ENCODE measurements around the gene HARS1.
"Not testable (repeated sequence)": the region's sequence is repeated elsewhere in the genome, so short reads cannot be mapped to it uniquely, and the experiment has no call there.

The HARS1 gene

DNA sequence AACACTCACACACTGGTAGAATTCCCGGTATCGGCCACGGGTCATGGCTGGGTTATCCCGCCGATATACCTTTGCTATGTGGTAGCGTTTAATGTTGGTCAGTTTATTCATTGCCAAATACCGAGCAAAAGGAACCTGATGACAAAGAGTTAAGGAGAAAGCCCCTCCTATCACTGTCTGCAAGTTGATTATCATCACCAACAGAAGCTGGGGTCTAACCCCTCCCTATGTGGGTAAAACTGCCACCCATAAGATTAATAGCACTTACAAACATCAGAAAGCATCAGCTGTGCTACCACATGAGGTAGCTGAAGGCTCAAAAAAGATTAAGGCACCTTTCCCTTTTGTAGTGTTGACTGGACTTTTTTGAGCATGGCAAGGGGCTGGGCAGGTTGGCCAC lies 12.2 kb downstream of the HARS1 start:
- DNase-seq (ENCODE audit: low read depth in 2 of 3, low spot score in 2 of 3), result no peak

DNA sequence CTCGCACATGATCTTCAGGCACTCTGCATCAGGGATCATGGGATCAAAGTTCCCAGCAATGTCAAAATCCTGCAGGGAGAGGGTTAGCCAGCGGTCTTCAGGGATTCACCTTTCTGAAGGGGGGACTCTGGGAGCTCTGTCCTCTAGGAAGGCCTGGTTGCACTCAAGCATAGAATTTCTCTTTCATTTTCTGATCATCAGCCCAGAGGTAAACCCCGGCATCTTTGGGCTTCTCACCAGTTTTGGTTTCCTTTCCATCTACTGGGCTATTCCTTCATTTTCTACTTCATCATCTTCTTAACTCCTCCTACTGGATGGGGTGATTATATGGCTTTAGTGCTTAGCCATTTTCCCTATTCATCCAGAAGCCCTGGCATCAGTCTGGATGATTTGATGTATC lies 13.2 kb downstream of the HARS1 start:
- no peak for DNase-seq (ENCODE audit: low read depth in 2 of 3, low spot score in 2 of 3)

DNA sequence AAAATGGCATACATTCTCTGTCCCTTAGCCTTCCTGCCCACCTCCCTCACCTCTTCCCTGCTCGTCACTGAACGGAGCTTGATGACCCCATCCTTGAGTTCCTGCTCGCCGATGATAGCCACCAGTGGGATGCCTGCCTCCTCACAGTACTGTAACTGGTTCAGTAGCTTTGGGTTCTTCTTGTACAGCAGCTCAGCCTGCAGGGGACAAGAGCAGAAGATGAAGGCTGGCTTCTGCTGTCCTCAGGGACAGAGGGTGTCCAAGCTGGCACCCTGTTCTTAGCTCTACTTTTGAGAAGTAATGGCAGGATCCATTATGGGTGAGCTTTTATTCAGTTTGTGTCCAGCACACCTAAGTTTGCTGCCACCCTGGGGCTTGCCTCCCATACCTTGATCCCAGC lies 16.5 kb downstream of the HARS1 start:
- DNase-seq (ENCODE audit: low read depth in 2 of 3, low spot score in 2 of 3), result no peak

DNA sequence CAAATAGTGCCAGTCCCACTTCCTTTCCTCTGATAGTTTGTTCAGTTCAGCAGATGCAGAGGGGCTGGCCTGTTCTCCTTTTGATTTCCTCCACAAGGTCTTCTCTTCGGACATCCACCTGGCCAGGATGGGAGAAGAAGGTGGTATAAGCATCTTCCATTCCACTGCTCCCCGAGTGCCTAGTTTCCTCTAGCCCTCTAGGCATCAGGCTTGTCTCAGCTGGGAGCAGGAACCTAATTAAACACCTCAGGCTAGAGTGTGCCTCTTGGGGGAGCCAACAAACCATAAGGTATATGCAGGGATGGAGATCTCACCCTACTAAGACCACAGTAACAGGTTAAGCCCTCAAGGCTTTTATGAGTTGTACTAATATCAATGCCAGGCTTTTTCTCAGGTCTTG lies 17.0 kb downstream of the HARS1 start:
- DNase-seq (ENCODE audit: low read depth in 2 of 3, low spot score in 2 of 3), result no peak

DNA sequence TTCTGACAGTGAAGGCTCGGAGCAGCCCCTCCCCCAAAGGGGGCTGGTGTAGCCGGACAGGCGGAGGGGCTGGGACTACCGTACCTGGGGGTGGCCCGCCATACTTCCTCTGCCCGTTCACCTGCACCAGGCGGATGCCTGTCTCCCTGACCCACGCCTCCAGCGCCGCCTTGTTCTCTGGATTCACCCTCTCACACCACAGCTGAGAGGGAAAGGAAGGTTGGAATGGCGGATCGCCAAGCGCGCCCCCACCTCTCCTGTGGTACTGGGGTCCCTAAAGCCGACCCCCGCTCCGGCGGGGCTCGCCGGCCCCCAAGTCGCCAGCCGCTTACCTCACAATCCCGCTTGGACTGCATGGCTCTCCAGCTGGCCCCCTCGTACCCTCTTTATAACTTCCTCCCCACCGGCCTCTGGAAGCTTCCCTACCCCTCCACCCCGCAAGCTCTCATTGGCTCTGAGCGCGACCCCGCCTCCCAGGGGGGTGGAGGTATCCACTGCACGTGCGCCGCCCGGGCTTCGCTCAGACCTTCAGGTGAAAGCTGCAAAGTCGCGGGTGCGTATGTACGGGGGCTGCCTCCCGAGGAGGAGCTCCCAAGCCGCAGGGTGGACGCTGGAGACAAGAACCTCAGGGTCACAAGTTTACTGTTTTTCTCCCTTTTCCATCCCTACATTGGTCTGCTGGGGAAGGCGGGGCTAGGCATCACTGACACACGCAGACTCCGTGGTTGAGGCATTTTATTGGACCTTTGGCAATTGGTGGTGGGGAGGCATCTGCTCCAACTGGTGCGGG lies 17.8 kb downstream of the HARS1 start, which contains the start of gene DND1:
Gene DND1 (minus strand): TSS at position 390 of the 790 bp plus-strand sequence. CDS start 34 bp downstream, at position 356.
- DNase-seq (ENCODE audit: low read depth in 2 of 3, low spot score in 2 of 3), result no peak

DNA sequence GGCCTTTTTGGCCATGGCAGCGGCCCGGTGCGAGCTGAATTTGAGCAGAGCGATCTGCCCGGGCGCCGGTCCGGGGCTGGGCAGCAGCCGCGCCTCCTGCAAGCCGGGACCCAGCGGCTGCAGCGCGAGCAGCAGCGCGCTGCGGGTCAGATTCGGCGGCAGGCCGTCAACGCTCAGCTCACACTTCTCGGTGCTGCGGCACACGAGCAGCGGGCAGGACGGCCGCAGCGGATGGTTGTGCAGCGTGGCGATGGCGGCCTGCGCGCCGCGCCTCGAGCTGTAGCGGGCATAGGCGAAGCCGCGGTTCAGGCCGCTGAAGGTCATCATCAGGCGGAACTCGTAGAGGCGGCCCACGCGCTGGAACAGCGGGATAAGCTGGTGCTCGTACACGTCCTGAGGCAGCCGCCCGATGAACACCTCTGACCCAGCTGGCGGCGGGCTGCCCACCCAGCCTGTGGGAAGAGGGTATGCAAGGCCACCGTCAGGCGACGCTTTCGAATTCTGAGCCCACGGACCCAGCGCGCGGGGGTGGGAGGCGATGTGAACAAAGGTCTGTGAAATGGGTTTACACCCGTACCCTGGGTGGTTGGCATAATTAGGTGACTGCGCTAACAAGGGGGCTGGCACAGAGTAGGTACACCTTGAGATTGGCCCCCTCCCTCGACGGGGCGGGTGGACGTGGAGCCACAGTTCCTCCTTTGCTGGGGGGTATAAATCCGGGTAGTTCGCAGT lies 18.5 kb downstream of the HARS1 start:
- no peak for DNase-seq (ENCODE audit: low read depth in 2 of 3, low spot score in 2 of 3)

DNA sequence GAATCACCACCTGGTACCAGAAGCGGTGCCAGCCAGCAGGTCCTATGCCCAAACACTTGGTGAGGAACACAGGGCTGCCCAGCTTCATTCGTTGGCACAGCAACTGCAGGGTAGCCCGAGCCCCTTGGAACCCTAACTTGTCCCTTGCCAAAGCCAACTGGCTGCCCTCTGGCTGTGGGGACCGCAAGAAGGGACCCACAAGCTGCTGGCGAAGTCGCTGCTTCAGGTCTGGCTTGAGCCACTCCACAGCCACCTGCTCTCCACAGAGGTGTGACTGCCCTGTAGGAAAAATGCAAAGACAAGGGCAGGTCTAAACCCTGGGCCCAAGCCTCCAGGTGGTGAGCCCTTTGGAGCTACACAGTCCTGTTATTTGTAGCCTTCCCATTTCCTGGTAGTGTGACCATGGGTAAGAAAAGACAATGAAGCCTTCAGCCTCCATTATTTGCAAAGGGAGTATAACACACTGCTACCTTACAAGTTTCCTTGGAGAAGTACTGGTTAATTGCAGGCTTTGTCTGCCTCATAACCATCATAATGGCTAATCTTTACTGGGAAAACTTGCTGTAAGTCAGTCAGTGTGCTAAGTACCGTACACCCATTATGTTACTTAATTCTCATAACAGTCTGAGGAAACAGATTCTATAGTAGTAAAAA lies 19.6 kb downstream of the HARS1 start:
- DNase-seq (ENCODE audit: low read depth in 2 of 3, low spot score in 2 of 3), result no peak

DNA sequence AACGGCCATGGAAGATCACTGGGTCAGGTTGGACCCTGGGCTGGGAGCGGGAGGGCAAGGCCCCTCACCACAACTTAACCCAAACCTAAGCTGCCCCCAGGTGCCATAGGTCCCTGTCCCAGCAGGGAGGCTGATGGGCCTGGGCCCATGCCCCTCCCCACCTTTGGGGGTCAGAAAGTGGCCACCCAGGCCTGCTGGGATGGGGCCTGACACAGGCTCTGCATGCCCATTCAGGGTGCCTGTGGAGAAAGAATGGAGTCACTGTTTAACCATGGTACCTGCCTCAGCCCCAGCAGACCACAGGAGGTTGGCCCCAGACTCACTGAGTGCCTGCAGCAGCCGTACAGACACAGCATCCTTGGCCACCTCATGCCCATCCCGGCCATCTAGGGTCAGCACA lies 20.1 kb downstream of the HARS1 start:
- DNase-seq (ENCODE audit: low read depth in 2 of 3, low spot score in 2 of 3), result not testable (repeated sequence)

DNA sequence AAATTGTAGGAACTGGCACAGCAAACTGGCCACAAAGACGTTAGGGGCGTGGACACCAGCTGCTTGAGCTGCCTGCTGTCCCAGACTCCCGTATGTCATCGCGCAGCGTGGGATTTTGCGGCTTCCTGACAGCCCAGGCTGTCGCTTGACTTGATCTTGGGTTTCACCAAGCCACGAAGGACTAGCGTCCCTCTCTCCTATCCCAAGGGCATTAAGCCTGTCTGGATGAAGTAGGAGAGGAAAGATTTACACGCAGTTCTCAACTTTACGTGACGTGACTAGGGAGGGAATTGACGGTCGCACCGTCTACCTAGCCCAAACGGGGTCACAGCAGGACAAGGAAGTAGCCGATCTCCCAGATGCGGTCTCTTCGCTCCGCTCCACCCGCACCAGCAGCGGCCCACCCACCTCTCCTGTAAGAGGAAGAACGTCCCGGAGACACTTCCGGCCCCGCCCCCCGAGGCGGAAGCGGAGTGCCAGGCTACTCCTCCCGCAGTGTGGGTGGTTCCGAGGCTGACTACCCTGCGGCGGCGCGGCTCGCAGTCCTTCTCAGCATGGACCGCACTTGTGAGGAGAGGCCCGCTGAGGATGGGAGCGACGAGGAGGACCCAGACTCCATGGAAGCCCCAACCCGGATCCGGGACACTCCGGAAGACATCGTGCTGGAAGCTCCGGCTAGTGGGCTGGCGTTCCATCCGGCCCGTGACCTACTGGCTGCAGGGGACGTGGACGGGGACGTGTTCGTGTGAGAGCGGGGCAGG lies 26.6 kb downstream of the HARS1 start, which contains the start of gene WDR55:
Gene WDR55 (plus strand): TSS at position 546 of the 761 bp plus-strand sequence. CDS start 9 bp downstream, at position 555.
- DNase-seq (ENCODE audit: low read depth in 2 of 3, low spot score in 2 of 3), result peak; percentile 90 to 93 (median 91)

DNA sequence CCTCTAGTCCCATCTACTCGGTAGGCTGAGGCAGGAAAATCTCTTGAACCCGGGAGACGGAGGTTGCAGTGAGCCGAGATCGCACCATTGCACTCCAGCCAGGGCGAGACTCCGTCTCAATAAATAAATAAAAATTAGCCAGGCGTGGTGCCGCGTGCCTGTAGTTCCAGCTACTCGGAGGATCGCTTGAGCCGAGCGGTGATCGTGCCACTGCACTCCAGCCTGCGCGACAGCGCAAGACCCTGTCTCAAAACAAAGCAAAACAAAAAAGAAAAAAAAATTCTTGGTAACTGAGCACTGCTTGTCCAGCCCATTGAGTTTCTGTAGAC lies 27.2 kb downstream of the HARS1 start:
- DNase-seq (ENCODE audit: low read depth in 2 of 3, low spot score in 2 of 3), result no peak

DNA sequence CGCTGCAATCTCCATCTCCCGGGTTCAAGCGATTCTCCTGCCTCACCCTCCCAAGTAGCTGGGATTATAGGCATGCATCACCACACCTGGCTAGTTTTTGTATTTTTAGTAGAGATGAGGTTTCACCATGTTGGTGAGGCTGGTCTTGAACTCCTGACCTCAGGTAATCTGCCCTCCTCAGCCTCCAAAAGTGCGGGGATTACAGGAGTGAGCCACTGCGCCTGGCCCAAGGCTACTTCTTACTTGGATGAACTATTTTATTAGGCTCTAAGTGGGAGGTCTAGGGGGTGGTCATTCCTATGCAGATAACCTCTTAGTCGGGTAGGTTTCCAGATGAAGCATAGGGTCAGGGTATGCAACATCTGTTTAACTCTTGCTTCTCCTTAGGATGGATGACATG lies 30.8 kb downstream of the HARS1 start:
- DNase-seq (ENCODE audit: low read depth in 2 of 3, low spot score in 2 of 3), result not testable (repeated sequence)

DNA sequence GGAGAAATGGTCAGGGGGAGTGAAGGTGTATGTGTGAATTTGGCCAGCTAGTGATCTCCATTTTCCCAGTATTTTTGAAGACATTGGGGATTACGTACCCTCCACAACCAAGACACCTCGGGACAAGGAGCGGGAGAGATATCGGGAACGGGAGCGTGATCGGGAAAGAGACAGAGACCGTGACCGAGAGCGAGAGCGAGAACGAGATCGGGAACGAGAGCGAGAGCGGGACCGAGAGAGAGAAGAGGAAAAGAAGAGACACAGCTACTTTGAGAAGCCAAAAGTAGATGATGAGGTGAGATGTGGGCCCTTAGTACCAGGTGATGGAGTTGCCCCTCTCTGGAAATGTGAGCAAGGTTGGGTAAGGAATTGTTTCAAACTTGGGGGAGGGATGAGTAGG lies 32.3 kb downstream of the HARS1 start:
- DNase-seq (ENCODE audit: low read depth in 2 of 3, low spot score in 2 of 3), result no peak

DNA sequence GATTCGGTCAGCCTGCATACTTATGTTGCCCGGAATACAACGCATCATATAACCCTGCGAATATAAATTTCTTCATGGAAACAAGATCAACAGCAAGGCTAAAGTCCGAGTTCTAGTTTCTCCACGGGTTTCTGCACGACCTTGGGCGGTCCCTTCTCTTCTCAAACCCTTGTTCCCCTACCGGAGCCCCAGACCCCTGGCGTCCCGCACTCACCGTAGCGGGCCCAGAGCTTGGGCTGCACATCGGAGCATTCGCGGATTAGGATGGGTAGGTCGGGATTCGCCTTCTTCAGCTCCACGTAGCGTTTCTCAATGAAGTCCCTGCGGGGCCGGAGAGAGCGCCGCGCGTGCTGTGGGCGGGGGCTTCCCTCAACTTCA lies 44.1 kb downstream of the HARS1 start:
- DNase-seq (ENCODE audit: low read depth in 2 of 3, low spot score in 2 of 3), result no peak

DNA sequence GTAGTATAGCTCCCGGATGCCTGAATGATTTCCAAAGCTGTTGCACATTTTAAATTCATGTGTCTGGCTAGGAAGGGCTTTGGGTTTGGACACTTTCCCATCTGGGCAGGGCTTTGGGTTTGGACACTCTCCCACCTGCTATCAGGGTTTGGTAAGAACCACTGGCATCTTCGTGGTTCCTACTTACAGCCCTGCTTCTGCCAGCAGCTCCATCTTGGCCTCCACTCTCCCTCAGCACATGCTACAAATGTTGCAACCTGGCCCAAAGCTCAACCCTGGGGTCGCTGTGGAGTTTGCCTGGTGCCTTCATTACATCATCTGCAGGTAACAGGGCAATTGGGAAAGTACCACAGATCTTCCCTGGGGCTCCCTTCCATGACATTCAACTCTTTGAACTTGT lies 48.5 kb downstream of the HARS1 start:
- DNase-seq (ENCODE audit: low read depth in 2 of 3, low spot score in 2 of 3), result no peak

DNA sequence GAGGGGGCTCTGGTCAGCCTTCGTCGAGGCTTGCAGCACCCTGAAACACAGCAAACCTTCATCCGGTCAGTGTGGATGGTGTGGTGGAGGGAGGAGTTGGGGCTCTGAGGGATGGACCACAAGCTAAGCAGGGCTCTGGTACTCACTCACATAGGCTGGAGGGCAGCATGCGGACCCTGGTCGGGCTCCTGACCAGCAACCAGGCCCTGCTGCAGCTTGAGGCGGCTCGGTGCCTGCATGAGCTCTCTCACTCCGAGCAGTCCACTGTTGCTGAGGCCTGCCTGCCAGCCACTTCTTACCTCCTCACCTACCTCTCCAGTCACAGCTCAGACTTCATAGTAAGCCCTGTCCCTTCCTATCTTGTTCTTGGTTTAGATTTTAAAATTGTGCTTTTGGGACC lies 49.5 kb downstream of the HARS1 start:
- no peak for DNase-seq (ENCODE audit: low read depth in 2 of 3, low spot score in 2 of 3)

DNA sequence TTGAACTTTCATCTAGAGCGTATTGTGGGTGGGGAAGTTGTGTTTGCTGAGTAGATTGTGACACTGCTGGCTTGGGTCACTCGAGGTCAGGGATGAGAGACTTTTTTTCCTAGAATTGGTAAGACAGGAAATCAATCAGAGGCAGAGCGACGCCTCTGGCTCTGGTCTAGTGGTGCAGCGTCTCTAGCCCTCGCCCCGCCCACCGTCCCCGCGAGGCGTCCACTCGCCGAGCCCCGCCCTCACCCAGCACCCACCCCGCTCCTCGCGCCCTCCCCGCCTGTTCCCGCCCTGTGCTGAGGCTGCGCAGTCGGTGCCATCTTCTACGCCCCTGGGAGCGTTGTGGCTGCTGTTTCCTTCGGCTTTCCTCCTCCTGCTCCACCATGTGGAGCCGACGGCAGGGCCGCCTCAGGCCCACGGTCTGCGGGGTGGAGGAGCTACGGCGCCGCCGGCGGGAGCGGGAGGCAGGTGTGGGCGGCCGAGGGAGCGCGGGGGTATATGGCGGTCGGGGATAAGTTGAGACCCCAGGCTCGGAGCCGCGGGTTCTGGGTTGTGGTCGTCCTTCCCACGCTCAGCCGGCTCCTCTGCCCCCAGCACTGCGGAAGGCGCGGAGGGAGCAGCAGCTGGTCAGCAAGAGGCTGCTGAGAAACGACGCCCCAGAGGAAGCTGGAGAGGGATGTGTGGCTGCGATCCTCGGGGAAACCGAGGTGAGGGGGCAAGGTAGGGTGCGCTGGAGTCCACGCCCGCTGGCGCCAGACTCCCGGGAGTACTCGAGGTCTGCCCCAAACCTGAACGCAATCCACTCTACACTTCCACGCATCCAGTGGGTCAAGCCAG lies 51.8 kb downstream of the HARS1 start, which contains the start of gene TMCO6:
Gene TMCO6 (plus strand): TSS at position 304 of the 834 bp plus-strand sequence. CDS start 77 bp downstream, at position 381.
- peak; percentile 93 to 97 (median 94) for DNase-seq (ENCODE audit: low read depth in 2 of 3, low spot score in 2 of 3)

DNA sequence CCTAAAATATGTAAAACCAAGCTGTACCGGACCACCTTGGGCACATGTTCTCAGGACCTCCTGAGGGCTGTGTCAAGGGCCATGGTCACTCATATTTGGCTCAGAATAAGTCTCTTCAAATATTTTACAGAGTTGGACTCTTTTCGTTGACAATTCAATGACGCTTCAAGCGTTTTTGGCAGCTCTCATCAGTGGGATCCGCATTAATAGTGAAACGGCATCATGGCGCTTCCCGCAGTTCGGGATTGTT lies 52.3 kb downstream of the HARS1 start:
- DNase-seq (ENCODE audit: low read depth in 2 of 3, low spot score in 2 of 3), result not testable (repeated sequence)

DNA sequence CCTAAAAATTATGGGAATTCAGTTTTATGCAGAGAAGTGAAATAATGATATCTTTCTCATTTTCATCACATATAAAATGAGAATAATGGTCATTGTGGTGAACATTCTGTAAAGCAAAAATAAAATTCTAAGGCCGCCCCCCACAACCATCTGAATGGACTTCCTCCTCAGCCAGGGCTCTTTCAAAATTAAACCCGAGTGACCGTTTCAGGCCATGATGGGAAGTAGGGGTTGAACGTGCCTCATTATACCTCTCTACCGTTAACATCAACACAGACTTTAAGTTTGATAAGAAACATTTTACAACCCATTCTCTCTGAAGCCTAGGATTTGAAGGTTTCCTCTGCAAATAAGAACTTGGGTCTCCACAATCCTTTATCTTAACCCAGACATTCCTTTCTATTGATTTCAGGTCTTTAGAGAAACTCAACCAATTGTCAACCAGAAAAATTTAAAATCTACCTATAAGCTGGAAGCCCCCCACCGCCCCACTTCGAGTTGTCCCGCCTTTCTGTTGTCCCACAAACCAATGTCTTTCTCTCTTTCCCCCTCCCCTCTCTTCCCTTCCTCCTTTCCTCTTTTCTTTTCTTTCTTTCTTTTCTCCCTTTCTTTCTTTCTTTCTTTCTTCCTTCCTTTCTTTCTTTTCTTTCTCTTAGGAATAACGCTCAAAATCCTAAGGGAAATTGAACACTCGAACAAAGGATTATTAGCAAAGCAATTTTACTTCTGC lies 53.6 kb downstream of the HARS1 start:
- DNase-seq (ENCODE audit: low read depth in 2 of 3, low spot score in 2 of 3), result no peak

DNA sequence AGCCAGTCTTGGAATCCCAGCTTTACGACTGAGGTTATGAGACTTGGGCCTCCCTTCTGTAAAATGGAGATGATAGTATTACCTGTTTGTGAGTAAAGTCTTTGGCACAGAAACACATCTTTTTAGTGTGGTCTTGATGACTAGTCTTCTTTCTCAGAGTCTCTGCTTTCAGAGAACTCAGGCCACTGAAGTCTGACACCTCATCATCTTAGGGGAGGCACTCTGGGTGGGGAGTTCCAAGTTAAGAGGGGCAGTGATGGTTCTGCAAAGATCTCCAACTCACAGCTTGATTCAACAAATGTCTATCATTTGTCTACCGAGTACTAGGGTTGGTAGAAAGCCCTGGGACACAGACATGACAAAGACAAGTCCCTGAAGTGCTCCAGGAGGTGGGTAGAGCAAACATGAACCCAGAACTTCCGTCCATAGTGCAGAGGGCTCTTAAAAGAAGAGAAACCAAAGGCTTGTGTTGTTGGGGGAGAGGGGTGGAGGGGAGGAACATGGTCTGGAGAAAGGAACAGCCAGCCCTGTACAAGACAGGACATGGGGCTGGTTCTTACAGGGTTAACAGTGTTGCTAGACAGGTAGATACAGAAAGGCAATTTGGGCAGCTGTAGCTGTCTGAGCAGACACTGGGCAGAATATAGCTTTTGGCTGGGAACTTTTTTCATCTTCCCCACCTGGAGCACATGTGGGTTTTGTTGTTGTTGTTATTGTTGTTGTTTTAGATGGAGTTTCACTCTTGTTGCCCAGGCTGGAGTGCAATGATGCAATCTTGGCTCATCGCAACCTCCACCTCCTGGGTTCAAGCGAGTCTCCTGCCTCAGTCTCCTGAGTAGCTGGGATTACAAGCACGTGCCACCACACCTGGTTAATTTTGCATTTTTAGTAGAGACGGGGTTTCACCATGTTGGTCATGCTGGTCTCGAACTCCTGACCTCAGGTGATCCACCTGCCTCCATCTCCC lies 55.6 kb downstream of the HARS1 start:
- no peak for DNase-seq (ENCODE audit: low read depth in 2 of 3, low spot score in 2 of 3)

All from activated CD8-positive, alpha-beta memory T cell treated with anti-CD3 and anti-CD28 coated beads for 48 hours (primary cell).